NB4 (cell line): ENCODE data around the gene HAUS7.

ENCODE experiments used
- DNase-seq: peaks from one replicate; pipeline ENCODE4 v3.0.0; 2010; ENCODE audit warnings: low read depth
- H3K4me3 ChIP-seq: one replicate; pipeline ENCODE4 v1.5.1; 2011; ENCODE audit warnings: mild to moderate bottlenecking, low read depth, low read length, moderate library complexity
- CTCF ChIP-seq: IDR thresholded peaks from one replicate; pipeline ENCODE4 v1.5.1; 2012; ENCODE audit warnings: low read depth, low read length
- MAX ChIP-seq: IDR thresholded peaks from 2 replicates; pipeline ENCODE4 v1.6.1; 2011; ENCODE audit warnings: low read depth, low read length
- MYC ChIP-seq: IDR thresholded peaks from 2 replicates; pipeline ENCODE4 v1.6.1; 2011; ENCODE audit warnings: low read depth, low read length
- POLR2A ChIP-seq: IDR thresholded peaks from 2 replicates; pipeline ENCODE4 v1.6.1; 2011; ENCODE audit warnings: mild to moderate bottlenecking; ENCODE audit not compliant: insufficient read length; ENCODE audit errors: extremely low read depth

HAUS7 gene

GRCh38 chrX:153469811-153470410, 465 bp downstream of the HAUS7 start:
- peak; percentile 55 for DNase-seq
- peak overlapping the region; percentile 82 for H3K4me3 ChIP-seq

GRCh38 chrX:153468008-153468580, 2.3 kb downstream of the HAUS7 start:
- TF ChIP-seq MAX: no peak
- no peak for TF ChIP-seq CTCF
- no peak for TF ChIP-seq MYC
- TF ChIP-seq POLR2A: no peak
- no peak for DNase-seq
- no peak overlapping the region for H3K4me3 ChIP-seq

More at GRCh38 chrX:153469811-153470410, 465 bp downstream of the HAUS7 start:
- TF ChIP-seq CTCF: no peak
- TF ChIP-seq MAX: peak; percentile 86
- TF ChIP-seq MYC: peak; percentile 32; the same call in 1 of the 2 replicates
- TF ChIP-seq POLR2A: no peak

- H3K4me3 ChIP-seq: no peak overlapping the region
- TF ChIP-seq CTCF (no peak), MYC (no peak), MAX (no peak), POLR2A (no peak)
- DNase-seq: no peak
Measured at GRCh38 chrX:153465691-153466380, 4.5 kb downstream of the HAUS7 start.

- DNase-seq: no peak
- TF ChIP-seq MYC: no peak
- no peak for TF ChIP-seq POLR2A
- TF ChIP-seq CTCF: no peak
- TF ChIP-seq MAX: no peak
- no peak overlapping the region for H3K4me3 ChIP-seq
Measured at GRCh38 chrX:153464116-153464515, 6.3 kb downstream of the HAUS7 start.

- no peak overlapping the region for H3K4me3 ChIP-seq
- no peak for DNase-seq
- TF ChIP-seq CTCF: no peak
- no peak for TF ChIP-seq MAX
- no peak for TF ChIP-seq MYC
- no peak for TF ChIP-seq POLR2A
Measured at GRCh38 chrX:153463556-153463955, 6.8 kb downstream of the HAUS7 start.
